Activated CD8-positive, alpha-beta memory T cell treated with anti-CD3 and anti-CD28 coated beads for 36 hours (primary cell): ENCODE results near the gene ASTN1. TPM values are rescaled to one million over a fixed set of nuclear protein-coding genes. Genes with fewer than 3 reads are reported as not detected.

Source experiments
- CTCF ChIA-PET: fragments of 350-600 bp; sonication (Branson Sonifier 250); formaldehyde crosslinking; loops from one replicate; lab custom pipeline; 2021; ENCODE audit warnings: antibody characterized with exemption; lab: Charles Lee
- POLR2A ChIA-PET: fragments of 350-600 bp; sonication (Branson Sonifier 250); formaldehyde crosslinking; loops from one replicate; lab custom pipeline; 2021; ENCODE audit warnings: antibody characterized with exemption; lab: Charles Lee
- total RNA-seq, 2 experiments: library from RNA; stranded (reverse); gene quantifications; one replicate each; pipeline ENCODE4 v1.2.3, GENCODE V29; 2021

The ASTN1 gene
- total RNA-seq, 2 experiments from 2014 or later: not detected

DNA sequence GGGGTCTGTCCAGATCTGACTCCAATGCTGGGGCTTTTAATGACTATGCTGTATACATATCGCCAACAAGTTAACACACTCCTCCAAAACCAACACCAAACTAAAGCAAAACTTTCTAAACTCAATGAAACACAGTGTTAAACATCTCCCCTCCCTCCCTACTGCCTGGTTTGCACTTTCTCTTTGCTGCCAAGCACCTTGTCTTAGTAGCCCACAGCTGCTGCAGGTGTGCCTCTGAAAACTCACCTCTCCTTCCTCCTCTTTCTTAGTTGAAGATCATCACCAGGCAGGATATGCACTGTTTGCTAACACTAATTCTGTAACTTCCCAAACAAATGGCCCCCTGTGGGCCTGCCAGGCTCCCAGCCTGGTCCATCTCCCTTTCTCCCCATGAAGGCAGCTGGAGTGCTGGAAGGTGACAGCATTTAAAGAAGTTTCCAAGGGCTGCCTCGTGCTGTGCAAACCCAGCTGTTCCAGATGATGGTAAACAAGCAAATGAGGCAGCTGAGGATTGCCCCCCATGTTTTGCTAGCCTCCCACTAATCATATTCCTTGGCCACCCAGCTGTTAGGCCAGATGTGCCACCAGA is 213.7 kb downstream of the ASTN1 start:
- ChIA-PET POLR2A (no interaction called here), CTCF (no interaction called here)

DNA sequence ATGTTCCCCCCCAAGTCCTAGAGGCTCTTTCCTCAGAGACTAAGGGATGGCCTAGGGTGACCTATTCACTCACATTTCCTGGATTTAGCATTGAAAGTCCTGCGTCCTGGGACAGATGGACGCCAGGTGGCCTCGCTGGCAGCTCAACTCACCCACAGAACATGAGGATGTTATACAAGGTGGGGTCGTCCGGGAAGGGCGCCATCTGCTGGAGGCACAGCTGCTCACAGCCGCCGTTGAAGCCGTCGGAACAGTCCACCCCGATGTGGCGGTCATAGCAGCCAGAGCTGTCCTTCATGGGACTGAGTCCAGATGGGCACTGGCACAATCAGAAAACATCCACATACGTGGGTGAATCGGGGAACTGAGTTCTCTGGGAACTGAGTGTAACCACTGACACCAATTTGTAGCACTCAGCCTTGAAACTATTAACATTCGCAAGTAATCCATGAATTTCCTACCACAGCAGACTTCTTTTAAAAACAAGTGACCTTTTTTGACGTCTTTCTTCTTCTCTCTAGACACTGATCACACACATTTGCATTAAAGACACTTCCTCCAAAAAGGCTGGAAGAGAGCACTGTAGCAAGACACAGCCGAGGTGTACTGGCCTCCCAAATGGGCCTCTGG is 215.4 kb downstream of the ASTN1 start:
- POLR2A ChIA-PET: no interaction called here
- CTCF ChIA-PET: no interaction called here

DNA sequence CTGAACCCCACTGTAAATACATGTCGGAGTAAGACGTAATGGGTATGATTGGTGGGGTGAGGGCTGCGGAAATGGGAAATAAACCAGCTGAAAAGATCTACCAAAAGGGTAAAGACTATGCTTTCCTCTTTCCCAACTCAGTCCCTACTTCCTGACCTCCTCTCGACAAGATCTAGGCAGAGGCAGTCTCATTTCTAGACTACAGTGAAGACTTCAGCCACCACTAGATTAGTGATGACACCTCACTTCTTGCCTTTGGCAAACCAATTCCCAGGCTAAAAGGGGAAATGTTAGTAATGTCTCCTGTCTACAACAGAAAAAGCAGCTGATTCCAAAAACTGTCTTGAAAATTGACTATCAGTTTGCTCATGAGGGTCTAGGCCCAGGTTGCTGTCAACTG is 219.9 kb downstream of the ASTN1 start:
- CTCF ChIA-PET: no interaction called here
- POLR2A ChIA-PET: no interaction called here

DNA sequence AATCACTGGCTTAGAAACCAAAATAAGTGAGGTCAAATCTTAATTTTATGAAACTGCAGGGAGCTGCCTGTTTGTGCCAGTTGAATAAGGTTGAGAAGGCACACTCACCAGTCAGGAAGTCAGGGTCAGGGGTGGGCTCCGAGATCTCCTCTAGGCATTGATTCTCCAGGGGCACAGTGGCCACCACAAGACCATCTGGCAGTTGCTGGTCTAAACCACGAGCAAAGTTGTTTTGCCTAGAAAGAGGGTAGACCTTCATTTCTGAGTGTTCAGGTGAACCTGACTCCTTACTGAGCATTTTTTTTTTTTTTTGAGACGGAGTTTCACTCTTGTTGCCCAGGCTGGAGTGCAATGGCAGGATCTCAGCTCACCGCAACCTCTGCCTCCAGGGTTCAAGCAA is 220.7 kb downstream of the ASTN1 start:
- ChIA-PET CTCF (no interaction called here), POLR2A (no interaction called here)

DNA sequence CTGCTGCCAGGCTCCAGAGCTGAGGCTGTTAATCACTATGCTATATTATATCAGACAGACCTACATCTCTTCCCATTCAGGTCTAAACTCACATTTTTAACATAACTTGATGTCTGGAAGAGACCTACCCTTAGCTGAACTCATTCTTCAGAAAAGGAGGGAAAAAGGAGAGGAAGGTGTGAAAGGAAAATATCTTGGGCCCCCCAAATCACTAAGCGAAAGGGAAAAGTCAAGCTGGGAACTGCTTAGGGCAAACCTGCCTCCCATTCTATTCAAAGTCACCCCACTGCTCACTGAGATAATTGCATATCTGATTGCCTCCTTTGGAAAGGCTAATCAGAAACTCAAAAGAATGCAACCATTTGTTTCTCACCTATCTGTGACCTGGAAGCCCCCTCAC is 222.2 kb downstream of the ASTN1 start:
- CTCF ChIA-PET: no interaction called here

DNA sequence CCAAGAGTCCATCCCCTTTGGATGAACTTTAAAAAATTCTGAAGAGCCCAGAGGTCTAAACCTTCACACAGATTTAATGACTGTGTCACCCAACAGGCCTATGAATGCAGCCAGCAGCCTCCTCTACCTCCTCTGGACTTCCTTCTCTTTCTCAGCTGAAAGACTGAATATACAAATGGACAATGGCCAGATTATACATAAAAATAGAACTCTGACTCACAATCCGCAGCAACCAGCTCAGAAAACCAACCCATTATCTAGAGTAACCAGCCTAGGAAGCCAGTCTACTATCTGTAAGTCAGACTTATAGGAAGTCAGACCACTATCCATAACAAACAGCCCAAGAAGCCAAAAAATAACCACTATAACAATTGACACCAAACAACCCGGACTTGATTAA is 224.5 kb downstream of the ASTN1 start:
- CTCF ChIA-PET: no interaction called here
- POLR2A ChIA-PET: no interaction called here

More for the DNA sequence above, 222.2 kb downstream of the ASTN1 start:
- POLR2A ChIA-PET: no interaction called here

DNA sequence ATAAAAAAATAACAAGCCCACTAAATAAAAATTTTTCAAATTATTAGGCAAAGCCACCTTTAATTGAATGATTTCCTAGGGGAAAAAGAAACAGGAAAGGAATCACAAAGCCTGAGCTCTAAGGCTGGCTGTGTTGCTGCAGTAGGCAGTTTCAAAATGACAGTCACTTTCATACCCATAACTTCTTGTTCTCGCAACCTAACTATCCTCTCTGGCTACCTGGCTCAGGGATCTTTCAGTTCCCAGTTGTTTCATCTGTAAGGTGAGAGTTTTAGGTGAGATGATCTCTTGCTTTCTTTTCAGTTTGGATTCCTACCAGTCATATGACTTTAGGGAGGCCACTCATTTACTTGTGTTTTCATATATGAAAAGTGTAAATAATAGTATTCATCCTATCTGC is 226.1 kb downstream of the ASTN1 start:
- CTCF ChIA-PET: no interaction called here

DNA sequence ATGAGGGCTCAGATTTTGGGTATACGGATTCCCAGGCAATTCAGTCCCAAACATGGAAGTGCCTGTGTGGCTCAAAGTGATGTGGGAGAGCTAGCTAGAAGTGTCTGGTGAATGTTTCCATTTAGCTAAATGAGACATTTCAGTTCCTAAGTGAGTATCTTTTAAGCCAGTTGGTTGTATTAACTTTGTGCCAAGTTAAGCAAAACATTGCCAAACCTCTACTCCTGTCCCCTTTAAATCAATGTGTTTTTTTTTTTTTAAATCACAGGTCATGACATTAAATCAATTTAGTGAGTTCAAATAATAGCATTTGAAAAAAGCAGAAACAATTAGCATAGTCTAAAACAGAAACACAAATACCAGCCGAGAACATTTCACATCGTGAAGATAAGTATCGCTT is 230.1 kb downstream of the ASTN1 start:
- POLR2A ChIA-PET: no interaction called here
- CTCF ChIA-PET: no interaction called here

More for the DNA sequence above, 226.1 kb downstream of the ASTN1 start:
- POLR2A ChIA-PET: no interaction called here

- CTCF ChIA-PET: no interaction called here
- POLR2A ChIA-PET: no interaction called here
Observed at GRCh38 chr1:176932114-176933104, 232.1 kb downstream of the ASTN1 start.

DNA sequence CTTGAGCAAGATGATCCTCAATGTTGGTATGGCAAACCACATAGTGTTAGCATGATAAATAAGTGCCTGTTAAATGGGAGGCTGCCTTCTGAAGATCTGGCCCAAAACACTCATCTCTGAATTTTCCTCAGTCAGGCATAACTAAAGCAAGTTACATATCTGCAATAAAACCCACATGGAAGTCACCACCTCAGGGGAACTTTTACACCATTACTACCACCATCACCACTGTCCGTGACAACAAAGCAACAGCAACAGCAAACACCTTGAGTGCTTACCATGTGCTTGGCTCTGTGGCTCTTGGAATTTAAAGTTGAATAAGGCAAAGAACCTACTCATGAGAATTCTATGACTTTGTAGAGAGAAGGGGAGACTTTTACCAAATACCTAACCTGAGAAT is 233.0 kb downstream of the ASTN1 start:
- POLR2A ChIA-PET: no interaction called here
- CTCF ChIA-PET: no interaction called here

DNA sequence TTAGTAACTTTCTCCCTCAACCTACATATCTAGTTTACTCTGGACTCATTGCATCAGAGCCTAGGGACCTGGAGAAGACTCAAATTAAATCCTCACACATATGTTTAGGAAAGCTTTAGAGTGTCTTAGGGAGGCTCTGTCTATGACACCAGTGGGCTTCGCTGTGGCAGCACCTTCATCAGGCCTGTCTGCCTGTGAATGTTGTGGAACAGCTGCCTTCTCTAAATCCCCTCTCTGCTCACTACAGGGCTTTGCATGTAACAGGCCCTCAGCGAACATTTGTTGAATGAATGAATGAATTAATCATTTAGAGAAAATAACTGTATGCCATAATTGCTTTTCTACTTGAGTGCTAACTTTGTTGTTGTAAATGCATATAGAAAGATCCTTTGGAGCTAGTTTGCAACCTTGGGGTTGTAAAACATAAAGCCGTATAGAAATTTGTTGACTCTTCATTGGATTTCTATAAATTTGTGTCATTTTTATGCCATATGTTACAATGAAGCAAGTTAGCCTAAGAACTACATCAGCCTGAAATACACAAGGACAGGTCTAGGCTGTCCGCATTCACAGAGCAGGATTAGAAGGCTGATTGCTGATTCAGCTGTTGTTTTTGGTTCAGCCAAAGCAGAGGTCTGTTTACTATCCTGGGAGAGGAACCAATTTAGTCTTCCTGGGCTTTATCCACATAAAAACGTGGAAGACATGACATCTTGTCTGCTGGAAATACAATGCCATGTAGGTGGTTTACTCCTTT is 238.0 kb downstream of the ASTN1 start:
- CTCF ChIA-PET: no interaction called here
- POLR2A ChIA-PET: no interaction called here

GRCh38 chr1:176925223-176925622 is 239.3 kb downstream of the ASTN1 start:
- POLR2A ChIA-PET: no interaction called here
- CTCF ChIA-PET: no interaction called here

DNA sequence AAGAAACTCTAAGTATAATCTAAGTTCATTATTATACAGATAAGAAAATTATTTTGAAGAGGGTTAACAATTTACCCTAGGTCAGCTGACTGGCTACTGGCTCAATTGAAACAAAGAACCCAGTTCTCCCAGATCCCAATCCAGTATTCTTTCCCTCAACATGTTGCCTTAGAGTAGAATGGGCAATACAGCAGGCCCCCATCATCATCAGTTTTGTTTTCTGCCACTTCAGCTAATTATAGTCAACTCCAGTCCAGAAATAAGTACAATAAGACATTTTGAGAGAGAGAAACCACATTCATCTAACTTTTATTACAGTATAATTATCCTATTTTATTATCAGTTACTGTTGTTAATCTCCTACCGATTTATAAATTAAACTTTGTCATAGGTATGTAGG is 241.2 kb downstream of the ASTN1 start:
- ChIA-PET CTCF (no interaction called here), POLR2A (no interaction called here)

DNA sequence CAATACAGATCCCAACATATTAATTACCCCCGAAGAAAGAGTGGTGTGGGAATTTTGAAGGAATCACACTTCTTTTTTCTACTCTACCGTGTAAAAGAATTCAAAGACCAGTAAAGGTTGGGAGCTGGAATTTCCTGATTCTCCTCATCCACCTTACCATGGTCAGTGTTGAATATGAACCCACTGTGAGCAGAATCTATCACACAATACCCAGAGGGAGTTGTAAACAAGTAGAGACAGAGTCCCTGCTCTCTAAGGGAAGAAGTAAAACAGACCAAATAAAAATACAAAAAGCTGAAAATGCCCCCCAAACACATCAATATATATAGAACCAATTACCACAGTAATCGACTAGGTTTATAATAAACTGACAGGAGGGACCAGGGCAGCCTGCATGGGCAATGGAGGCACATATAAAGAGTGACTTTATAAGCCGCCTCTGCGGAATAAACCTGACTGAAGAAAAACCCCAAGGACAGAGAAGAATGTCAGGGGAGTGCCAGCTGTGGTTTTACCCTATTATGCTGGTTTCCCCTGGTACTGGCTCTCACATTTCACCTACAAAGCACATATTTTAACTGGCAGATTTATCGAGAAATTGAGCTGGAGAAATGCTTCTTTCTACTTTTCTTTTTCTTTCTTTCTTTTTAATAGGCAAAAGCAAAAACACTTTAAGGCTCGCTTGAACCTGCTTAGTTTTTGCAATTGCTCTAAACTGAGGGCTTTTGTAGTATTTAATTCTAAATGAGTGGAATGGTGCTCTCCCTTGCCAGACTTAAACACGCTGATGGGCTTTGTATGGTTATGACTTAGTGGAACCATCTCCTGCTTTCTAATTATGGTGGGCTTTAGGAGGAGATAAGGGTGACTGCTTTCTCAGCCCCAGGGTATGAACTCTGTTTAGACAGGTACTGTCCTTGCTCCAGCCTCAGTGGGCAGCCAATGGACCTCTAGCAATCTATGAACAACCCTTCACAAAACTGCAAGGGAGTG is 244.8 kb downstream of the ASTN1 start:
- CTCF ChIA-PET: no interaction called here
- POLR2A ChIA-PET: no interaction called here

DNA sequence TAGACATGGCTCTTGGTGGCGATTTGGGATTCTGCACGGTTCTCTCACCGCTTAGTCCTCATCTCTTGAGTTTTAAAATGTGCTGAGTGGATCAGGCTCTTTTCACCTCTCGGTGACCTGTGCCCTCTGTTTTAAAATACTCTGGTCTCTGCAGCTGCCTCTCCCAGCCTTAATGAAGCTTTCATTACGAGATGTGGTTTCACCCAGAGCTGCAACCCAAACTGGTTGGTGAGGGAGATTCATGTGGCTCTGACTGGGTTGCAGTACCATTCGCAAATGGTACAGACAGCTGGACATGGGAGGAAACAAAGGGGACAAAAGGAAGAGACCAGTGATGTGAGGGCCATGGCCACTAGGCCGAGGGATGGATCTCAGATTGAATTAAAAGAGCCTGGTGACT is 258.9 kb downstream of the ASTN1 start:
- POLR2A ChIA-PET: no interaction called here
- CTCF ChIA-PET: no interaction called here

- ChIA-PET CTCF (no interaction called here), POLR2A (no interaction called here)
Observed at GRCh38 chr1:176904057-176904751, 260.3 kb downstream of the ASTN1 start.

DNA sequence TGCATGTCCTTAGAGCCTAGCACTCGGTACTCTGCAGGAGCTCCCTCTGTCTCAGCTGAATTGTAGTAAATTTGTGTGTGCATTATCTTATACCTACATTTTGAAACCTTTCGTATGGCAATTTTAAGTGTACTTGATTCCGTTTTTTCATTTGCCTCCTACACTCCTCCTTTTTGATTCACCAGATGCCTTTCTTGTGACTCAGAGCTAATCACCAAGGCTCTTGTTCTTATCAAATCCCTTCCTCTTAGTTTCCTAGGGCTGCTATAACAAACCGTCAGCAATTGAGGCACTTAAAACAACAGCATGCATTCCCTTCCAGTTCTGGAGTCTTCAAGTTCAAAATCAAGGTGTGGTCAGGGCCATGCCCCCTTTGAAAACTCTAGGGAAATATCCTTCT is 261.0 kb downstream of the ASTN1 start:
- CTCF ChIA-PET: no interaction called here
- POLR2A ChIA-PET: no interaction called here

GRCh38 chr1:176899321-176899720 is 265.2 kb downstream of the ASTN1 start:
- ChIA-PET CTCF (interaction anchor here (1.5 kb wide), 1 partner anchor 12 kb away, joined by 4 read pairs; no protein-coding TSS in a partner anchor), POLR2A (no interaction called here)
